ENCODE data around the gene SLC25A26. TPM values are rescaled to one million over a fixed set of nuclear protein-coding genes. Genes with fewer than 3 reads are reported as not detected.

Gene SLC25A26
- total RNA-seq, 1 experiment from 2014 or later: 23.8 TPM

- ChIA-PET CTCF (no interaction called here), RAD21 (ENCODE audit: low non-redundant PET in 1 of 2, low total read pairs in 2 of 2, uncharacterized antibody in 2 of 2, unreplicated experiment in 2 of 2) (no interaction called here), POLR2A (no interaction called here)
- Histone ChIP-seq H3K9me2 (ENCODE audit: insufficient read depth) (no peaks in the 10 kb centered on the region), H3K4me1 (ENCODE audit: control insufficient read depth in 1 of 2, insufficient read depth in 2 of 2, low read length in 2 of 2) (no peaks in the 10 kb centered on the region), H3K27me3 (ENCODE audit: insufficient read depth, low read length) (no peaks in the 10 kb centered on the region), H3K36me3 (ENCODE audit: control insufficient read depth in 1 of 2, insufficient read depth in 2 of 2, low read length in 2 of 2) (no peaks in the 10 kb centered on the region), H3K4me3 (replicated peaks in 1 of 2; ENCODE audit: low read depth in 1 of 2, low read length in 2 of 2) (no peak overlapping the region), H3K79me2 (ENCODE audit: insufficient read depth, low read length) (no peaks in the 10 kb centered on the region), H3K27ac (ENCODE audit: low read depth, low read length) (no peak overlapping the region), H4K20me1 (ENCODE audit: insufficient read depth) (no peaks in the 10 kb centered on the region), H2AFZ (ENCODE audit: low read depth, low read length, poor library complexity, severe bottlenecking) (no peak overlapping the region), H3K4me2 (ENCODE audit: low read length) (no peak overlapping the region), H3K9ac (ENCODE audit: low read length) (no peak overlapping the region), H3K9me3 (ENCODE audit: control insufficient read depth in 1 of 2, insufficient read depth in 1 of 2, low read depth in 1 of 2, low read length in 2 of 2) (no peaks in the 10 kb centered on the region)
- no peak for TF ChIP-seq ZBTB33 (IDR thresholded peaks at IDR 0.05; ENCODE audit: extremely low read depth, insufficient replicate concordance, low read length)
- TF ChIP-seq ELF1 (IDR thresholded peaks at IDR 0.05; ENCODE audit: borderline replicate concordance, low read depth): no peak
- no peak for TF ChIP-seq JUND (IDR thresholded peaks at IDR 0.05)
- TF ChIP-seq TCF7L2 (IDR thresholded peaks at IDR 0.05; ENCODE audit: borderline replicate concordance, extremely low read depth, insufficient read depth, insufficient read length): no peak
- TF ChIP-seq SIN3A (IDR thresholded peaks at IDR 0.05; ENCODE audit: low read depth): no peak
- TF ChIP-seq POLR2A (IDR thresholded peaks at IDR 0.05; ENCODE audit: borderline replicate concordance, extremely low read depth, insufficient read depth, insufficient read length): no peak
- TF ChIP-seq MAX (IDR thresholded peaks at IDR 0.05): no peak
- TF ChIP-seq CBX3 (IDR thresholded peaks at IDR 0.05; ENCODE audit: low read depth): no peak
- no peak for TF ChIP-seq FOSL1 (IDR thresholded peaks at IDR 0.05; ENCODE audit: low read depth)
- ATAC-seq: no peak
- intact Hi-C loops (cut with micrococcal nuclease): no loop called here
- DNase-seq (ENCODE audit: low read depth, low spot score): no peak
- no TSS peak for BruUV-seq (replicated peaks)
These were observed 50.4 kb downstream of the SLC25A26 start for GRCh38 chr3:66271231-66271630.

GRCh38 chr3:66272016-66272415 is 51.2 kb downstream of the SLC25A26 start:
- Histone ChIP-seq H3K79me2 (ENCODE audit: insufficient read depth, low read length) (no peaks in the 10 kb centered on the region), H3K4me3 (replicated peaks in 1 of 2; ENCODE audit: low read depth in 1 of 2, low read length in 2 of 2) (no peak overlapping the region), H3K27ac (ENCODE audit: low read depth, low read length) (no peak overlapping the region), H3K9me3 (ENCODE audit: control insufficient read depth in 1 of 2, insufficient read depth in 1 of 2, low read depth in 1 of 2, low read length in 2 of 2) (no peaks in the 10 kb centered on the region), H3K36me3 (ENCODE audit: control insufficient read depth in 1 of 2, insufficient read depth in 2 of 2, low read length in 2 of 2) (no peaks in the 10 kb centered on the region), H3K9me2 (ENCODE audit: insufficient read depth) (no peaks in the 10 kb centered on the region), H3K4me1 (ENCODE audit: control insufficient read depth in 1 of 2, insufficient read depth in 2 of 2, low read length in 2 of 2) (no peaks in the 10 kb centered on the region), H2AFZ (ENCODE audit: low read depth, low read length, poor library complexity, severe bottlenecking) (no peak overlapping the region), H3K4me2 (ENCODE audit: low read length) (no peak overlapping the region), H4K20me1 (ENCODE audit: insufficient read depth) (no peaks in the 10 kb centered on the region; the same call in 1 of the 2 replicates), H3K9ac (ENCODE audit: low read length) (no peak overlapping the region), H3K27me3 (ENCODE audit: insufficient read depth, low read length) (no peaks in the 10 kb centered on the region)
- TF ChIP-seq MAX (IDR thresholded peaks at IDR 0.05) (no peak), POLR2A (IDR thresholded peaks at IDR 0.05; ENCODE audit: borderline replicate concordance, extremely low read depth, insufficient read depth, insufficient read length) (no peak), ZBTB33 (IDR thresholded peaks at IDR 0.05; ENCODE audit: extremely low read depth, insufficient replicate concordance, low read length) (no peak), SRF (IDR thresholded peaks at IDR 0.05; ENCODE audit: low read depth) (no peak), YY1 (IDR thresholded peaks at IDR 0.05; ENCODE audit: extremely low read depth, insufficient replicate concordance, low read depth, low read length) (no peak), RAD21 (IDR thresholded peaks at IDR 0.05; ENCODE audit: low read depth) (no peak), ELF1 (IDR thresholded peaks at IDR 0.05; ENCODE audit: borderline replicate concordance, low read depth) (no peak), SP1 (IDR thresholded peaks at IDR 0.05; ENCODE audit: low read depth) (no peak), FOSL1 (IDR thresholded peaks at IDR 0.05; ENCODE audit: low read depth) (no peak), JUND (IDR thresholded peaks at IDR 0.05) (no peak), EZH2phosphoT487 (IDR thresholded peaks at IDR 0.05; ENCODE audit: borderline replicate concordance) (no peak), EZH2 (IDR thresholded peaks at IDR 0.05) (no peak), CEBPB (IDR thresholded peaks at IDR 0.05; ENCODE audit: low read depth) (no peak), TCF7L2 (IDR thresholded peaks at IDR 0.05; ENCODE audit: borderline replicate concordance, extremely low read depth, insufficient read depth, insufficient read length) (no peak), POLR2AphosphoS5 (IDR thresholded peaks at IDR 0.05; ENCODE audit: low read depth, low read length) (no peak)
- no TSS peak for BruUV-seq (replicated peaks)
- ATAC-seq (no peak), DNase-seq (ENCODE audit: low read depth, low spot score) (no peak)
- POLR2A ChIA-PET: no interaction called here
- CTCF ChIA-PET: no interaction called here
- RAD21 ChIA-PET (ENCODE audit: low non-redundant PET in 1 of 2, low total read pairs in 2 of 2, uncharacterized antibody in 2 of 2, unreplicated experiment in 2 of 2): no interaction called here
- intact Hi-C loops (cut with micrococcal nuclease): no loop called here

Data from HCT116 (cell line).